T-helper 17 cell (primary cell): ENCODE data around the gene APEH. TPM values are rescaled to one million over a fixed set of nuclear protein-coding genes. Genes with fewer than 3 reads are reported as not detected.

Experiments
- ATAC-seq: fragments of 150-1000 bp; cut with Tn5 transposase; 2 replicates; pipeline ENCODE4 v1.10.0; 2021; ENCODE audit warnings: mild to moderate bottlenecking, moderate library complexity
- DNase-seq, 3 donors: peaks; one replicate each; pipeline versions ENCODE4 v3.0.0 to v3.0.0-alpha.2; 2020 to 2021
- H3K9me3 ChIP-seq: one replicate; pipeline ENCODE4 v1.7.0; 2013; ENCODE audit warnings: low read length, mild to moderate bottlenecking; ENCODE audit not compliant: control insufficient read depth, poor library complexity, severe bottlenecking
- H3K27ac Mint-ChIP-seq: one replicate; pipeline ENCODE4 v1.8.0; 2022; ENCODE audit warnings: mild to moderate bottlenecking, moderate library complexity, mixed read lengths
- H3K27me3 Mint-ChIP-seq: one replicate; pipeline ENCODE4 v1.8.0; 2022; ENCODE audit warnings: mixed read lengths
- H3K36me3 Mint-ChIP-seq: one replicate; pipeline ENCODE4 v1.8.0; 2022; ENCODE audit warnings: low read depth, mixed read lengths
- H3K4me1 Mint-ChIP-seq: one replicate; pipeline ENCODE4 v1.8.0; 2022; ENCODE audit warnings: mild to moderate bottlenecking, mixed read lengths
- H3K4me3 Mint-ChIP-seq: one replicate; pipeline ENCODE4 v1.8.0; 2022; ENCODE audit warnings: mild to moderate bottlenecking, moderate library complexity, mixed read lengths
- total RNA-seq, 4 donors: library from RNA in 2 of 4; stranded (reverse) in 2 of 4; gene quantifications; one replicate each; pipeline ENCODE4 v1.2.3 and lab custom pipeline; 2022 to 2026

Gene APEH
- total RNA-seq, 2 donors from 2014 or later, result 61.2 to 71.0 TPM

- ATAC-seq, result no peak
- no peaks in the 10 kb centered on the region for H3K4me1 Mint-ChIP-seq
Measured at GRCh38 chr3:49665822-49666519, 8.2 kb upstream of the APEH start.

DNA sequence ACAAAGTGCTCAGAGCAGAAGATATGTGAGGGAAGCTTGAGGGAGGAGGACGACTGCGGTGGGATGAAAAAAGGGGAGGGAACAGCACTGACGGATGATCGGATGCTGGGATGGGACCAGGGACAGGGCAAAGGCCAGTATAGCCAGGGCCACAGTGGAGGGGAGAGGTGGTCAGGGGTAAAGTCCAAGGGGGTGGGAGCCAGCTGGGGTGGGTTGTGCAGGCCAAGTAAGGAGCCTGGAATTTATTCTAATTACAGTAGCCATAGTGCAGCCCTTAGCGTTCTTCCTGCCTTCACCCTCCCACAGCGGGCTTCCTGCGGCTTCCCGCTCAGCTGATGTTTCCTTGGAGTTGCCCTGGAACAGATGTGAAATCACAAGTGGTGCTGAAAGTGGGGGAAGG, 7.6 kb upstream of the APEH start:
- peaks cover 2% of the 10 kb centered on the region for H3K4me1 Mint-ChIP-seq
- H3K36me3 Mint-ChIP-seq, result peaks cover 2% of the 10 kb centered on the region
- H3K27me3 Mint-ChIP-seq, result peaks cover 8% of the 10 kb centered on the region
- no peak overlapping the region for H3K27ac Mint-ChIP-seq
- no peak for DNase-seq
- H3K9me3 ChIP-seq, result no peaks in the 10 kb centered on the region
- ATAC-seq, result no peak
- no peak overlapping the region for H3K4me3 Mint-ChIP-seq

More at GRCh38 chr3:49665822-49666519, 8.2 kb upstream of the APEH start:
- Mint-ChIP-seq H3K27me3 (peaks cover 14% of the 10 kb centered on the region), H3K4me3 (no peak overlapping the region), H3K27ac (no peak overlapping the region), H3K36me3 (peaks cover 2% of the 10 kb centered on the region)
- no peaks in the 10 kb centered on the region for H3K9me3 ChIP-seq
- DNase-seq, result no peak

DNA sequence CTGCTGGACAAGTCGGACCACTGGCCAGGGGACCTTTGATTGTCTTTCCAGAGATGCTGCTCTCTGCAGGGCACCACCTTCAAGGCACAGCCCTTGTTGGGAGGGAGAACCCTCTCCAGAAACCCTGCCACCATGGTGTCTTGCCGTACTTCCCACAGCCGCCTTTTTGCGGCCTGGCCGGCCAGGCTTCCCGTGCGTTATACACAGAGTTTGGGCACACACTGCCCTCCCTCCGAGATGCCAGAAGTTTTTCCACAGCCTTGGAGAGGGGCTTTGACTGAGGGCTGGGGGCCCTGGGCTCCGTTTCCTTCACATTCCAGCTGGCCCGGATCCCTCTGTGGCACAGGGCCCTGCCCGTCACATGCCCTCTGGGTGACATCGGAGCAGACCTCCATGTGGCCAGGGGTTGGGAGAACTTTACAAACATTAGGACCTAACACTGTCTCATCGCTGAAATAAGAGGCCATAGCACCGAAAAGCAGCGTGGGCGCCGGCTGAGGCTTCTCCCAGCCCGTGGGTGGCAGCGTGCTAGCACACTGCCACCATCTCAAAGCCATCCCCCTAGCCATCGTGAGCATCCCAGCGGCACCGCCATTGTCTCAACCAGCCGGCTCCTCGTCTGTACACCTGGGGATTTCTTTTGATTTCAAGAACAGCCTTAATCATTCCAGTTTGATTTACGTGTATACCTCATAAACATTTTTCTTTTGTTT, 6.3 kb upstream of the APEH start:
- Mint-ChIP-seq H3K4me3 (no peak overlapping the region), H3K4me1 (peaks cover 5% of the 10 kb centered on the region), H3K36me3 (no peaks in the 10 kb centered on the region), H3K27me3 (peaks cover 5% of the 10 kb centered on the region), H3K27ac (no peak overlapping the region)
- ATAC-seq (no peak), DNase-seq (no peak)
- no peaks in the 10 kb centered on the region for H3K9me3 ChIP-seq

GRCh38 chr3:49668414-49668797, 5.7 kb upstream of the APEH start:
- Mint-ChIP-seq H3K4me1 (peaks cover 5% of the 10 kb centered on the region), H3K27me3 (peaks cover 5% of the 10 kb centered on the region), H3K27ac (peak overlapping the region; percentile 53), H3K4me3 (no peak overlapping the region), H3K36me3 (no peaks in the 10 kb centered on the region)
- ATAC-seq (no peak), DNase-seq (no peak)
- H3K9me3 ChIP-seq, result no peaks in the 10 kb centered on the region

GRCh38 chr3:49668861-49669260, 5.3 kb upstream of the APEH start:
- H3K4me1 Mint-ChIP-seq, result peaks cover 9% of the 10 kb centered on the region
- no peaks in the 10 kb centered on the region for H3K9me3 ChIP-seq
- no peak for DNase-seq
- no peaks in the 10 kb centered on the region for H3K36me3 Mint-ChIP-seq
- no peak for ATAC-seq
- no peak overlapping the region for H3K4me3 Mint-ChIP-seq
- peaks cover 5% of the 10 kb centered on the region for H3K27me3 Mint-ChIP-seq
- H3K27ac Mint-ChIP-seq, result peak overlapping the region; percentile 53

DNA sequence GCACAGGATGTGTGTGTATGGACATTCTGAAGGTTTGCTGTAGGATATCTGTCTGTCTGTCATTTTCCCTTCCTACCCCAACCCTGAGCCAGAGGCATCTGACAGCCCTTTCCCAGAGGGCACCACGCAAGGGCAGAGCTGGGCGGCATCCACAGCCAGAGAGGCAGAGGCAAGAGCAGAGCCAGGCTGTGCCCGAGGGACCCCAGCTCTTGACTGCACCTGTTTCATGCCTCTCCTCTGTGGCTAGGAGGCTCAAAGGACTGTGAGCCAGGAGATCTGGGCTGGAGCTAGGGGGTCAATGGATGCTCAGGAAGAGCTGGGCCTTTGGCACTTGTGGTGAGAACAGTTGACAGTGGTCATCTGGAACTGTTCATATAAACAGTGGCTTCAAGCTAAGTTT, 4.8 kb upstream of the APEH start:
- Mint-ChIP-seq H3K27me3 (peaks cover 1% of the 10 kb centered on the region), H3K4me1 (peaks cover 11% of the 10 kb centered on the region), H3K4me3 (no peak overlapping the region)

DNA sequence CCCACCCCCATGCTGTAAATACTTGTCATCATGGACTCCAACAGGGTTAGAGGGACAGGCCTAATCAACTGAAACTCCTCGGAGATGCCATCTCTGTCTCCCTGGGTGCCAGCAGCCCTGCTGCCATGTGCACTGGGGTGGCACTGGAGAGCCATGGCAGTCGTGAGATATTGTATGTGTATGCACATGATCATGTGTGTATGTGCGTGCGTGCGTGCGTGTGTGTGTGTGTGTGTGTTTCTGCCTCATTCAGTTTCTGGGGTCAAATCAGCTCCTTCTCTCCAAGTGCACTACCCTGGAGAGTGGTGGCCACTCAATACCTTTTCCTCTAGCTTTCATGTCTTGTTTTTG, 3.2 kb upstream of the APEH start:
- no peaks in the 10 kb centered on the region for H3K27me3 Mint-ChIP-seq
- DNase-seq (no peak), ATAC-seq (no peak)
- peaks cover 22% of the 10 kb centered on the region for H3K4me1 Mint-ChIP-seq
- H3K36me3 Mint-ChIP-seq, result no peaks in the 10 kb centered on the region
- no peak overlapping the region for H3K4me3 Mint-ChIP-seq
- H3K27ac Mint-ChIP-seq, result no peak overlapping the region
- no peaks in the 10 kb centered on the region for H3K9me3 ChIP-seq

More for the DNA sequence above, 4.8 kb upstream of the APEH start:
- no peak overlapping the region for H3K27ac Mint-ChIP-seq
- no peaks in the 10 kb centered on the region for H3K9me3 ChIP-seq
- no peaks in the 10 kb centered on the region for H3K36me3 Mint-ChIP-seq
- DNase-seq (no peak), ATAC-seq (no peak)

DNA sequence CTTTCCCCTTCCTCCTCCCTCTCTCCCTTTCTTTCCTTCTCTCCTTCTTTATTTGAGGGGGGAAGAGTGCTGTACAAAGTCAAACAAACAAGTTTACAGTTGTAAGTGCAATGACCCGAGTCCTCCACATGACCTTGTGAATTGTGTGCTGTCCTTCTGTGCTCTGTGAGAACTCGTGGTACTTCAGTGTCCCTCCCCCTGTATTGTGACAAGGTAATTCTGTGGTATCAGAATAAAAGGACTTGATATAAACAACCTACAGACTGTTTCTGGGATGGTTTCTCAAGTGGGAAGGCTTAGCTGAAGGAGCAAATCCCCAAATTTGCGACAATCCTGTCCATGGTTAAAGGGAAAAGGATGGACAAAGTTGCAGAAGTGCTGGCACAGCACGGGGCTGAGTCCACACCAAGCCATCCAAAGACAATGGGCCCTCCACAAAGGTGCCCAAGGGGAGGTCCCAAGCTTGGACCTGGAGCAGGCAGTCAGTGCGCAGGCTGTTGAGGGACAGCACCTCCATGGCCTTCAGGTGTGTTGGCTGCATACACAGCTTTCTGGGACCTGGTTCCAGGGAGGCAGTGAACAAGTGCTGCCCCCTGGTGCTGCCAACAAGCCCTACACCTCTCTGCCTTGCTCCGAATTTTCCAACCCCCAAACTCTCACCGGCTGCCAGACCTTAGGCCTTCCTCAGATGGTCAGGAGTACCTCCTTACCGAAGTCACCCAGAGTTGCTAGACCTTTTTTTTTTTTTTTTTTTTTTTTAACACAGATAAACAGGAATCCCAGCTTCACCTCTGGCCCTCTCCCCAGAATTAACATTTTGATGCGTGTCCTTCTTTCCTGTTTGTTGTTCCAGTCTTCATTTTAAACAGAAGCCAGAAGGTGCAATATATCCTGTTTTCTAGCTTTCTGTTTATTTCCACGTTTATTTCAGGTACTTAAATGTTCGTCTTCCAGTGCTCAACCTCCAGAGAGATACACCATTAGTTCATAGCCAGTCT, 2.6 kb upstream of the APEH start:
- Mint-ChIP-seq H3K4me3 (peak overlapping the region; percentile 70), H3K27me3 (no peaks in the 10 kb centered on the region), H3K4me1 (peaks cover 24% of the 10 kb centered on the region), H3K36me3 (no peaks in the 10 kb centered on the region), H3K27ac (peak overlapping the region; percentile 16)
- ATAC-seq (no peak), DNase-seq (peak; percentile 50 to 66 (median 58))
- H3K9me3 ChIP-seq, result no peaks in the 10 kb centered on the region

DNA sequence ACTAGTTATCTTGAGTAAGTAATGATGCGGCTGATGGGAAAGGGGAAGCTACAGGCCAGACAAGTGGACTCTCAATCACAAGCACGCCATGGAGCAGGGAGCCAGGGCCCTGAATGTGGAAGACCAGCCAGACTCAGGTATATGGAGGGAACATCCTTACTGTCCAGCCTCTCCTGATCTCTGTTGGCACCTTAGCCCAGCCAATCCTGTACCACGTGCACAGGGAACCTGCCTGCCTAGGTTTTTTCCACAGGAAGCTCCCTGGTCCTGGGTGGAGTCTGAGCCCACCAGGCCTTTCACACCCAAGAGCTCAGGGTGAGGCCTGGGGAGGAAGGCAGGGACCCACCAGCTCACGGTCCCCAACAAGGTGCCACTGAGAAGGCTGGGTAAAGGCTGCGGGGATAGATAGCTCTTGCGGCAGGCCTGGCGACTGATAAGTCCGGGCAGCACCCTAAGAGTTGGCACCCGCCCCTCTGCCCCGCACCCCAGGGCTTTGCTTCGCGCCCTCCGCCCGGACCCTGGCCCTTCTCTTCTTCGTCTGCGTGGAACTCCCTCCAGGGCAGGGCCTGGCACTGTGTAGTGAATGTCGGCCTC, 933 bp upstream of the APEH start:
- no peaks in the 10 kb centered on the region for H3K36me3 Mint-ChIP-seq
- no peaks in the 10 kb centered on the region for H3K9me3 ChIP-seq
- peak overlapping the region; percentile 70 for H3K27ac Mint-ChIP-seq
- no peak for ATAC-seq
- peak overlapping the region; percentile 95 for H3K4me3 Mint-ChIP-seq
- no peak for DNase-seq
- H3K4me1 Mint-ChIP-seq, result peaks cover 24% of the 10 kb centered on the region
- no peaks in the 10 kb centered on the region for H3K27me3 Mint-ChIP-seq

DNA sequence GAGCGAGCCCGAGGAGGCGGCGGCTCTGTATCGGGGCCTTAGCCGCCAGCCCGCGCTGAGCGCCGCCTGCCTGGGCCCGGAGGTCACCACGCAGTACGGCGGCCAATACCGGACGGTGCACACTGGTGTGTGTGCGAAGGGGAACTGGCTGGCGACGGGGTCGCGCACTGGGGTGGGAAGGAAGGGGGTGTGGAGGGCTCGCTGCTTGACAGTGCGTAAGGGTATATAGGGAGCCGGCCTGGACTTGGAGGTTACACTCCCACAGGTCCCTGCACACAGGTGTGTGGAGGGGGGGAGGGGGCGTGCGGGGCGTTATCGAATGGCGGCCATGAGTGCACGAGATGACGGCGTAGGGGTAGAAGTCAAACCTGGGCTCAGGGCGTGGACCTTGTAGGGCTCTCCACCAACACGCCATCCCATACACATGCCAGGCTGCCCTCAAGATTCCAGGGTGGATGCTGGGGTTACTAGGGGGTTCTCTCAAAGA, 389 bp downstream of the APEH start:
- peak; percentile 2 for ATAC-seq
- peak in 1 of 3 donors; percentile 21 for DNase-seq
- H3K27ac Mint-ChIP-seq, result peak overlapping the region; percentile 70
- H3K36me3 Mint-ChIP-seq, result no peaks in the 10 kb centered on the region
- no peaks in the 10 kb centered on the region for H3K9me3 ChIP-seq
- peak overlapping the region; percentile 95 for H3K4me3 Mint-ChIP-seq
- H3K27me3 Mint-ChIP-seq, result no peaks in the 10 kb centered on the region
- H3K4me1 Mint-ChIP-seq, result peaks cover 24% of the 10 kb centered on the region

DNA sequence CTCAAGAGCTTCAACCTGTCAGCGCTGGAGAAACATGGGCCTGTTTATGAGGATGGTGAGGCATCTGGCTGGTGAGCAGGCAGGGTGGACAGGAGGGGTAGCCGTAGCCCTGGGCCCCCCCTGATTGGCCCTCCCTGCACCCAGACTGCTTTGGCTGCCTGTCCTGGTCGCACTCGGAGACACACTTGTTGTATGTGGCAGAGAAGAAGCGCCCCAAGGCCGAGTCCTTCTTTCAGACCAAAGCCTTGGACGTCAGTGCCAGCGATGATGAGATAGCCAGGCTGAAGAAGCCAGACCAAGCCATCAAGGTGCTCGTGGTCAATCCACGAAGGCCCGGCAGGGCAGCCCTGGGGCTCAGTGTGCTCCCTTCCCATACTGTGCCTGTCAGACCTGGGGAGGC, 1.8 kb downstream of the APEH start:
- DNase-seq (no peak), ATAC-seq (no peak)
- Mint-ChIP-seq H3K27ac (no peak overlapping the region), H3K4me3 (no peak overlapping the region), H3K27me3 (no peaks in the 10 kb centered on the region), H3K36me3 (peaks cover 5% of the 10 kb centered on the region), H3K4me1 (peaks cover 29% of the 10 kb centered on the region)
- H3K9me3 ChIP-seq, result no peaks in the 10 kb centered on the region

GRCh38 chr3:49680493-49681231, 6.5 kb downstream of the APEH start:
- no peak overlapping the region for H3K4me3 Mint-ChIP-seq
- peak overlapping the region; percentile 34 for H3K27ac Mint-ChIP-seq
- H3K36me3 Mint-ChIP-seq, result peaks cover 10% of the 10 kb centered on the region
- H3K27me3 Mint-ChIP-seq, result no peaks in the 10 kb centered on the region
- no peak for DNase-seq
- H3K9me3 ChIP-seq, result no peaks in the 10 kb centered on the region
- H3K4me1 Mint-ChIP-seq, result peaks cover 12% of the 10 kb centered on the region
- no peak for ATAC-seq
